Transverse colon (tissue), 4 donors: ENCODE results near the gene LRRC26.

Source experiments
- POLR2AphosphoS5 ChIP-seq, 3 donors: sonication (generic); formaldehyde crosslinking; IDR thresholded peaks; one replicate each; pipeline ENCODE4 v1.6.1; 2016; ENCODE audit warnings: antibody characterized with exemption in 3 of 3
- TF ChIP-seq, protein P1 (sequence below), 5 experiments: fragments of 200-600 bp in 3 of 5; fragments of 450-650 bp in 2 of 5; sonication (generic) in 3 of 5; IDR thresholded peaks; 1 replicate in 2 of 5; 2 replicates in 3 of 5; pipeline ENCODE4 v1.5.1; 2016 to 2017; ENCODE audit warnings: antibody characterized with exemption in 5 of 5, inconsistent platforms in 3 of 5, mild to moderate bottlenecking in 2 of 5, moderate library complexity in 1 of 5

GRCh38 chr9:137181680-137182079 is 11.8 kb upstream of the LRRC26 start:
- TF ChIP-seq, protein P1, sequence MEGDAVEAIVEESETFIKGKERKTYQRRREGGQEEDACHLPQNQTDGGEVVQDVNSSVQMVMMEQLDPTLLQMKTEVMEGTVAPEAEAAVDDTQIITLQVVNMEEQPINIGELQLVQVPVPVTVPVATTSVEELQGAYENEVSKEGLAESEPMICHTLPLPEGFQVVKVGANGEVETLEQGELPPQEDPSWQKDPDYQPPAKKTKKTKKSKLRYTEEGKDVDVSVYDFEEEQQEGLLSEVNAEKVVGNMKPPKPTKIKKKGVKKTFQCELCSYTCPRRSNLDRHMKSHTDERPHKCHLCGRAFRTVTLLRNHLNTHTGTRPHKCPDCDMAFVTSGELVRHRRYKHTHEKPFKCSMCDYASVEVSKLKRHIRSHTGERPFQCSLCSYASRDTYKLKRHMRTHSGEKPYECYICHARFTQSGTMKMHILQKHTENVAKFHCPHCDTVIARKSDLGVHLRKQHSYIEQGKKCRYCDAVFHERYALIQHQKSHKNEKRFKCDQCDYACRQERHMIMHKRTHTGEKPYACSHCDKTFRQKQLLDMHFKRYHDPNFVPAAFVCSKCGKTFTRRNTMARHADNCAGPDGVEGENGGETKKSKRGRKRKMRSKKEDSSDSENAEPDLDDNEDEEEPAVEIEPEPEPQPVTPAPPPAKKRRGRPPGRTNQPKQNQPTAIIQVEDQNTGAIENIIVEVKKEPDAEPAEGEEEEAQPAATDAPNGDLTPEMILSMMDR (IDR thresholded peaks at IDR 0.05): no peak
- TF ChIP-seq POLR2AphosphoS5 (IDR thresholded peaks at IDR 0.05): no peak
